Activated CD8-positive, alpha-beta memory T cell treated with anti-CD3 and anti-CD28 coated beads, Interleukin-2, amount 50 U/mL, for 1 hour (primary cell): ENCODE results near the gene OR5T1.

Experiments used
- DNase-seq: peaks from one replicate; pipeline ENCODE4 v3.0.0-alpha.2; 2020; ENCODE audit errors: extremely low read depth

OR5T1 gene

GRCh38 chr11:56273854-56274253, at the start of gene OR5T1:
OR5T1 (plus strand) TSS chr11:56274154; CDS start chr11:56275639, 1,485 bp downstream.
- no peak for DNase-seq

- DNase-seq, result no peak
These were observed 39.8 kb upstream of the OR5T1 start, which contains the start of gene OR5T2 for GRCh38 chr11:56234155-56234554. OR5T2 (minus strand) TSS chr11:56234255; CDS start chr11:56233062, 1,193 bp downstream.

GRCh38 chr11:56251954-56252353, 22.0 kb upstream of the OR5T1 start, which contains the start of gene OR5T3:
OR5T3 (plus strand) TSS chr11:56252254; CDS start chr11:56252254, 0 bp downstream.
- DNase-seq, result no peak

GRCh38 chr11:56271092-56271491, 2.9 kb upstream of the OR5T1 start:
- DNase-seq, result no peak

- no peak for DNase-seq
These were observed 18.2 kb downstream of the OR5T1 start, which contains the start of gene OR8H1 for GRCh38 chr11:56292154-56292553. OR8H1 (minus strand) TSS chr11:56292254; CDS start chr11:56291062, 1,192 bp downstream.

- no peak for DNase-seq
These were observed 22.9 kb downstream of the OR5T1 start for GRCh38 chr11:56296898-56297297.

- DNase-seq, result no peak
These were observed 33.9 kb downstream of the OR5T1 start for GRCh38 chr11:56307836-56308235.

- no peak for DNase-seq
These were observed 40.9 kb downstream of the OR5T1 start, which contains the start of gene OR8K3 for GRCh38 chr11:56314844-56315243. OR8K3 (plus strand) TSS chr11:56315144; CDS start chr11:56318307, 3,163 bp downstream.
